ENCODE data around the gene IP6K2.
A peak's percentile ranks its signal among the peaks of the same experiment; 100 is the strongest.

The IP6K2 gene

GRCh38 chr3:48662753-48663488 is 54.1 kb downstream of the IP6K2 start, which contains the start of gene CELSR3:
Gene CELSR3, minus strand, starts transcription at chr3:48662886. Its CDS starts 252 bp downstream, at chr3:48662634.
- DNase-seq = peak; percentile 49

GRCh38 chr3:48662145-48662752 is 54.8 kb downstream of the IP6K2 start:
- DNase-seq = no peak

- DNase-seq = peak; percentile 64
Observed at GRCh38 chr3:48661501-48662144, 55.4 kb downstream of the IP6K2 start.

- no peak for DNase-seq
Observed at GRCh38 chr3:48660800-48661400, 56.1 kb downstream of the IP6K2 start.

DNA sequence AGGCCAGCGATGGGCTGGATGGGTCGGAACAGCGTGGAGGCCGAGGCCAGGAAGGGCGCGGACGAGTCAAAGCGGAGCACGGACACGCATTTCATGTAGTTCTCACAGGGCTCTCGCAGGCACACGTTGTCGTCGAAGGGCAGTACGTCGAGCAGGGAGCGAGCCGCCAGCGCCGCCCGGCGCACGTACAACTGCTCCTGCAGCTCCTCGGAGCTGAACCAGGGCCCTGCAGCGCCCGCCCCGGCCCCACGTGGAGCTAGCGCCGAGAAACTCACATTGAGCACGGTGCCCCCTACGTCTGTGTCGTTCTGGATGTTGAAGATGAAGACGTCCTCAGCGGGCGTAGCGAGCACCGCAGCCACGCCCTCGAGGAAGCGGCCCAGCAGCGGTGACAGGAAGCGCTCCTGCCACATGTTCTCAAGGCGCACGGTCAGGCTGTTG is 60.2 kb downstream of the IP6K2 start:
- DNase-seq = peak; percentile 14

GRCh38 chr3:48656061-48656840 is 60.8 kb downstream of the IP6K2 start:
- DNase-seq = peak; percentile 78

DNA sequence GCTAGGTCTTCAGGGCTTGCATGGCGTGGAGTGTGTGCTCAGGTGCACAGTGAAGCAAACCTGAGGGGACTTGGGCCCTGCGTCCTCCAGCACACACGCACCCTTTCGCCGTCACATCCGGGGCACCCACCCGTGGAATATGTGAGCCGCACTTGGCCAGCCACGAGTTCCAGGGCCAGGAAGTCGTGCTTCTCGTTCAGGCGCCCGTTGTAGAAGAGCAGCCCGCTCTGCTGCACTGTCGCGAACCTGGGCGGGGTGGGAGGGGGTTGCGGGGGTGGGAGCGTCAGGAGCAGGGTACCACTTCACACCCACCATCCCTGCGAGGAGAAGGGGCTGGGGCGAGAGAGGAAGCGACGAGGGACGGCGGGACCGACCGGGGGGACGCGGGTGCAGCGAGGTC is 61.4 kb downstream of the IP6K2 start:
- peak; percentile 37 for DNase-seq

GRCh38 chr3:48655063-48655462 is 62.0 kb downstream of the IP6K2 start:
- DNase-seq = no peak

GRCh38 chr3:48652923-48653715 is 63.9 kb downstream of the IP6K2 start:
- no peak for DNase-seq

DNA sequence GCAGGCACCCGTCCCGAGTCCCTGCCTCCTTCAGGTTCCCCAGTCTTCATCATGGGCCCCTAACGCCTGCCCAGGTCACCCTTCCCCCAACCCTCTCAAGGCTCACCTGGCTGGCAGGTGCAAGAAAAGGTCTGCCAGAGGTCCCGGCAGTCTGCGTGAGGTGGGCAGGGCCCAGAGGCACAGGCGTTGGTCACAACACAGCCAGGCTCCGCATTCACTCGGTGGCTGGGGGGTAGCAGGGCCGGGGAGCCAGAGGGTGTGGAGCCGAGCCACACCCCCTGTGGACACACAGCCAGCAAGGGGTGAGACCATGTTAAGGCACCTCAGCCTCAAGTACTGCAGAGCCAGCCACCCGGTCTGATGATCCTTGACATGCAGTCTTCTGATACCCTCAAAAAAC is 65.2 kb downstream of the IP6K2 start:
- DNase-seq = no peak

DNA sequence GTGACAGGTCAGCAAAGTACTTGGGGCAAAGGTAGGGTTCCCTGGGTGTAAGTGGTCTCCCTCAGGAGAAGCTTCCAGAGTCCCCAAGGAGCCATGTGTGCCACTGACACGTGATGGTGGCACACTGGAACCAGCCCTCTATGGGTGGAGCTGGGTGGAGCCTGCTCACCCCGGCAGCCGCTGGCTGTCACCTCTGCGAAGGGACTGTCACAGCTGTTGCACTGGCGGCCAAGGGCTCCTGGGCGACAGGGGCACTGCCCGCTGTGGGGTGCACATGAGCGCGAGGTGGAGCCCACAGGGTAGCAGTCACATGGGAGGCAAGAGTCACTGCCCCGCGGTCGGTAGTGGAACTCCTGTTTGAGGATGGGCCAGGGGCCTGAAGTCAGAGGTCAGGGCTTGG is 66.3 kb downstream of the IP6K2 start:
- DNase-seq = no peak

GRCh38 chr3:48648188-48648850 is 68.7 kb downstream of the IP6K2 start:
- DNase-seq = no peak

DNA sequence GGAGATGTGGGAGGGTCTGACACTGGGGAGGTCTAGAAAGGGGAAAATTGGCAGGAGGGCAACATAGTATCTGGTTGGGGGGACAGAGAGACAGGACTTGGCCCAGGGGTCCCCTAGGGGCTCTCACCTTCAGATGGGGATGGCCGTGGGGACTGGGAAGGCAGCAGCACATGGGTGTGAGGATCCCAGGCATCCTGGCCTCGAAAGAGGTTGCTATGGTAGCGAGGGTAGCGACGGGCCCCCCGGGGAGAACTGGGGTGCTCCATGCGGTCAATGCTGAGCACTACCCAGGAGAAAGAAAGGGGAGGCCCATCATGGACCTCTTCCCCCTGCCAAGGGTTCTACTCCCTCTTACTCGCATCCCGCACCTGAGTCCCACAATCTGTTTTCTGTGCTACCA is 69.3 kb downstream of the IP6K2 start:
- no peak for DNase-seq

GRCh38 chr3:48644898-48645760 is 71.9 kb downstream of the IP6K2 start:
- no peak for DNase-seq

DNA sequence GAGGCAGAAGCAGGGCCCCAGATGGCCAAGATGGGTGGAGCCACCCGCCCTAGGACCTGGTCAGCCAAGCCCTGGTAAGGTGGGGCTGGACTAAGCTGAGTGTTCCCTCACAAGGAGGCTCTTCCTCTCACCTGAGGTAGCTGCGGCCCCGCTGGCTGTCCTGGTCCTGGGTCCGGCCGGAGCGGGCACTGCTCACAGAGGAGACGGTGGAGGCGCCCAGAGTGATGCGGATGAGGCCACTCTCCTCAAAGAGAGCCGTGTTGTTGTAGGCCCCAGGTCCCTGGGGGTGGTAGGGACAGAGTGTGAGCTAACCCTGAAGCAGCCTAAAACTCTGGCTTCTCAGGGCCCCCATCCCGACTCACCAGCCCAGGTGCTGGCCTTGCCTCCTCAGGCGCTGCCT is 74.4 kb downstream of the IP6K2 start:
- no peak for DNase-seq

- no peak for DNase-seq
Observed at GRCh38 chr3:48641396-48641795, 75.6 kb downstream of the IP6K2 start.

DNA sequence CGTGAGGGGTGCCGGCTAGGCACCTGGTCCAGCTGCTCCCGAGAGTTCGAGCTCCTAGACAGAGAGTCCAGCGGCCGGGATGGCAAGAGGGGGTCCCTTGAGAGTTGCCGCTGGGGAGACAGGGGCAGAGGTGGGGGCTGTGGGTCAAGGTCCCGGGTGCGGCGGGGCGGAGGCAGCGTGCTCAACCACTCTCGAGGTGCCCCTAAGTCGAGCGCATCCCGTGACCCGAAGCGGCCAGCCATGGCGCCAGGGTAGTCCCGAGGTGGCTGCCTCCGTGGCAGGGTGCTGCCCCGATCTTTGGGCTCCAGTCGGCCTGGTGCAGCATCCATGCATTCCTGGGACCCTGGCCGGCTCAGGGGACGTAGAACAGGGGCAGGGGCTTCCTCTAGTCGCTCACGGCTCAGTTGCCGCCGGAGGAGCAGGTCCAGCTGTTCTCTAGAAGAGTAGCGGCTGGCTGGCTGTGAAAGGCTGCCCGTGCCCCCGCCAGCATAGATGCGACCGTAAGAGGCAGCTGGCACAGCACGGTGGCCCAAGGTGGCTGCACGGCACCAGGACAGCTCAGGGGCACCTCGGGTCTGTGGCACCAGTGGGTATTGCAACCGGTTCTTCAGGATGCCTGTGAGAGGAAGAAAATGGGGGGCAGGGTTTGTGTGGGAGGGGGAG is 76.9 kb downstream of the IP6K2 start:
- no peak for DNase-seq

All from activated effector memory CD4-positive, alpha-beta T cell treated with Interleukin-2 at 50 U/mL for 16 hours (primary cell).